Effector CD8-positive, alpha-beta T cell (primary cell): ENCODE data around the gene BNIPL.
A peak's percentile ranks its signal among the peaks of the same experiment; 100 is the strongest.

Source experiments
- DNase-seq: peaks from one replicate; lab custom pipeline; 2025; lab: John Stamatoyannopoulos, UW

BNIPL gene

DNA sequence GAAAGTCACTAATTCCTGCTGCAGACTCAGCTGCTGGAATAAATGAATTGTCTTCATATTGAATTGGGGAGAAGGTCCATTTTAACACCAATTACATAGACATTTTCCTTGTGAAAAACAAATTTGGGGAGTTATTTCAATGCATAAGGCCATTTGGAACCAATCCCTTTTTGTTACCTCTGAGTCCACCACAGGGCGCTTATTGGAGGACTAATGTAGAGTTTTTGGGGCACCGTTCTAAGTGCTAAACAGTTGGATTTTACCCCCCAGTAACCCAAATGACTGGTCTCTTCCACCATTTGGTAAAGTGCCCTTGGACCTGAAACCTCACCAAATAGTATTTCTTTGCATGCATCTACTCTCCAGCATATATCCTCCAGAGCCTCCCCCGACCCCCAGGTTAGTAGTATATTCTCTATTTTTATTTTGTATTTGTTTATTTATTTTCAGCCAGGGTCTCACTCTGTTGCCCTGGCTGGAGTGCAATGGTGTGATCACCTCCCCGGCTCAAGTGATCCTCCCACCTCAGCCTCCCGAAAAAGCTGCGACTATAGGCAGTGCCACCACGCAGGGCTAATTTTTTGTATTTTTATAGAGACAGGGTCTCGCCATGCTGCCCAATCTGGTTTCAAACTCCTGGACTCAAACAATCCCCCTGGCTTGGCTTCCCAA is 26.6 kb upstream of the BNIPL start:
- DNase-seq: no peak

DNA sequence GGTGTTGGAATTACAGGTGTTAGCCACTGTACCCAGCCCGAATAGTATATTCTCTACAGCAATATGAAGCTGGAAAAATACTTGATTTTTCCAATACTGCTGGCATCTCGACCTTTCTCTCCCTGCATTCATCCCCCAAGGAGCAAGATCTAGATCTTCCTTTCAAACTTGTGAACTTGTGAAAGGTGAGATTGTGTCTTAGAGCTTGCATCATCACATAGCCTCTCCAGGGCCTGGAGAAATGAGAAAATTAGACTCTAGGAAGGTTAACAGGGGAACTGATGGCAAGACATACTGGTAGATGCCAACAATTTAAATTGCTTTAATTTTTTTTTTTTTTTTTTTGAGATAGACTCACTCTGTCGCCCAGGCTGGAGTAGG is 26.1 kb upstream of the BNIPL start:
- no peak for DNase-seq

DNA sequence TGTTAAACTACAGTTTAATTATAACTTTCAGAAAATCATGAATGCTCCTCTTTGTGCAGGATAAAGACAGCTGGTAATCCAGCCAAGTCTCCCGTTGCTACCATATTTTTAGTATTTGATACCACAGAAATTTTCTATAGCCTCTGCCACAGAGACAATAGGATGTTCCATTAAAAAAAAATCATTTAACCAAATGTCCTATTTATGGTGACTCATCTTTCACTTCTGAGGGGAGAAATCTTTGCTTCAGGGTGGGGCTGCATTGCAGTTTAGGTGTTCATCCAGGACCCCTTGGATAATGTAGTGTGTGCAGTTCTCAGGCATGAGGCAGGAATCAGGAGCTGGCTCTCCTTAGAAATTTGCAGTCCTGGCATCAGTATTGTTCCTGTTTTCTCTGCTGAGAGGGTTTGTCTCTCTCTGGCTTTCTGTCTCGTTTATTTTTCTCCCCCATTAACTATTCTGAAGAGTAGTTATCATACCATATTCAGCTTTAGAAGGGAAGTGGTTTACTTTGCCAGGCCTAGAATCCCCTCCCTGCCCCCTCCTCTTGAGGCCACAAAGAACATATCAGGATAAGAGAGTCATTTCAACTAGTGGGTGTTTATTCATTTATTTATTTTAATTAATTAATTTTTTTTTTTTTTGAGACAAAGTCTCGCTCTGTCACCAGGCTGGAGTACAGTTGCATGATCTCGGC is 25.1 kb upstream of the BNIPL start:
- DNase-seq: no peak

DNA sequence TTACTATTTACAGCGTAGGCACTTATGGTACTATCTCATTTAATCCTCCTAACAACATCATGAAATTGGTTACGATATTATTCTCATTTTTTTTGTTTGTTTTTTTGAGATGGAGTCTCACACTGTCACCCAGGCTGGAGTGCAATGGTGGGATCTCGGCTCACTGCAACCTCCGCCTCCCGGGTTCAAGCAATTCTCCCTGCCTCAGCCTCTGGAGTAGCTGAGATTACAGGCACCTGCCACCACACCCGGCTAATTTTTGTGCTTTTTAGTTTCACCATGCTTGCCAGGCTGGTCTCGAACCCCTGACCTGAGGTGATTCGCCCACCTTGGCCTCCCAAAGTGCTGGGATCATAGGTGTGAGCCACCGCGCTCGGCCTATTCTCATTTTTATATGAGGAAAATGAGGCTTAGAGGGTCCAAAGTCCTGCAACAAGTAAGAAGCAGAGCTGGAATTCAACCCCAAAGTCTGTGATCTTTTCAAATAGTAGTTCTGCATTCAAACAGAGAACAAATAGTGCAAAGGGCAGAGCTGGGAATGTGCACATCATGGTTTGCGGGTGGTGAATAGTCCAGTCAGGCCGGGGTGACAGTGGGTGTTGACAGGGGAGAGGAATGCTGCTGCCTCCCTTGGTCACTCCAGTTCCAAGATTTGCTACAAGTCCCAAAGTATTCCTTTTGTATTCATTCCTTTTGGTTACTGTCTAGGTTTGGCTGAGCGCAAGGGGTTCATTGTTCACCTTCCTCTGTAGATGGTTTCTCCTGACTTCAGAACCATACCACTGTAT is 23.5 kb upstream of the BNIPL start:
- no peak for DNase-seq

DNA sequence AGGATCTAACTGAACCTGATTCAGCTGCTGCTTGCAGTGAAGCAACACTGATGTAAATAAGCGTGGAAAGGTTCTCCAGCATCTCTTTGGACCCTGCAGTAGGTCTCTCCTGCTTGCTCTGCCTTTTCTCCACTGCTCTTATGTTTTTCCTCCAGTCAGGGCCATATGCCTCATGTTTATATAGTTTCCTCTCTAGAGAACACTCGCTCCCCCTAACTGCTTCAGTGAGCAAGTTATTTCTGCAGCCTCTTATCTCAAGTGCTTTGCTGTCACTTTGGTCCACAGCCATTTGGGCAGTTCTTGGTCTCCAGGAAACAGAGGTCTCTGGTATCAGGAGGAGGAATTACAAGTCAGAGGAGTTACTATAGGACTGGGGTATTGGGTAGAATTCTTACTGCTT is 22.9 kb upstream of the BNIPL start:
- no peak for DNase-seq

DNA sequence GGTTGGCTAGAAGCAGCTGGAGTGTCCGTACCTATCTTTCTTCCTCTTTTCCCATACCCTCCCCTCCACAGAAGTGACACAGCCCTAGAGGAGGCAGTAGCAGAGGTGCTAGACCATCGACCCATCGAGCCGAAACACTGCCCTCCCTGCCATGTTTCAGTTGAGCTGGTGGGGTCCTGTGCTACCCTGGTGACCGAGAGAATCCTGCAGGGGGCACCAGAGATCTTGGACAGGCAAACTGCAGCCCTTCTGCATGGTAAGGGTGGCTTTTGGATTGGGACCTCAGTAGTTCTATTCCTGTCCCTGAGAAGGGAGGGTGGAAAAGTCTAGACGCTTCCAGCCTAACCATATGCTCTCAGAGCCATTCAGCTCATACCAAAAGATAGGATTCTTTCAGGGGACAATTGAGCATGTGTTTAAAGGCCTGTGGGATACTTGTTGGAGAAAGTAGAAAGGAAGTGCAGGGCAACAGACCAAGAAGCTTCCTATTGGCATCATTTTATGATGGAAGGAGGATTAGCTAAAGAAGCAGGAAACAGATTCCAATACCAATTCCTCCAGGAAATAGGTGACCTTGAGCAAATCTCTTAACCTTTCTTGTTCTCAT is 11.7 kb upstream of the BNIPL start:
- peak; percentile 75 for DNase-seq

DNA sequence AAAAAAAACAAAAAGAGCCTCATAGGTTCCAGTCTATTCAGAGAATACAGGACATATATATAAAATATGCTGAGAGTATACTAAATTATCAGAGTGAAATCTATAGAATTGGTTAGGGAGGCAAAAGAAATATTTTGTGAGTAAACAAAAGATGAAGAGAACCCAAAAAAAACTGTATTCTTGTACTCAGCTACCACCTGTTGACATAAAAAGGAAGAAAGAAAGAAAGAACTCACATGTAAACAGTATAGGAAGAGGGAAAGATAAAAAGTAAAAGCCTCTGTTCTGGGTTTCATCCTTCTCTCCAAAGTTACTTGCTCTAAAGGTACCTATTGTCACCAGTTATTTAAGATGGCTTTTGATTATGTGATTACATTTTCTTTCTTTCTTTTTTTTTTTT is 9.9 kb upstream of the BNIPL start:
- no peak for DNase-seq

DNA sequence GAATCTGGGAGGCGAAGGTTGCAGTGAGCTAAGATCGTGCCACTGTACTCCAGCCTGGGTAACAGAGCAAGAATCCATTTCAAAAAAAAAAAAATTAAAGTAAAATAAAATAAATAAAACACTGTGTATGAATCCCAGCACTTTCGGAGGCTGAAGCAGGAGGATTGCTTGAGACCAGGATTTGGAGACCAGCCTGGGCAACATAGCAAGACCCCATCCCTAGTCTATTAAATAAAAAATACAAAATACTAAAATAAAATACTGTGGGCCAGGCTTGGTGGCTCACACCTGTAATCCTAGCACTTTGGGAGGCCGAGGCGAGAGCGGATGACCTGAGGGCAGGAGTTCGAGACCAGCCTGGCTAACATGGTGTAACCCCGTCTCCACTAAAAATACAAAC is 4.2 kb upstream of the BNIPL start:
- DNase-seq: no peak

DNA sequence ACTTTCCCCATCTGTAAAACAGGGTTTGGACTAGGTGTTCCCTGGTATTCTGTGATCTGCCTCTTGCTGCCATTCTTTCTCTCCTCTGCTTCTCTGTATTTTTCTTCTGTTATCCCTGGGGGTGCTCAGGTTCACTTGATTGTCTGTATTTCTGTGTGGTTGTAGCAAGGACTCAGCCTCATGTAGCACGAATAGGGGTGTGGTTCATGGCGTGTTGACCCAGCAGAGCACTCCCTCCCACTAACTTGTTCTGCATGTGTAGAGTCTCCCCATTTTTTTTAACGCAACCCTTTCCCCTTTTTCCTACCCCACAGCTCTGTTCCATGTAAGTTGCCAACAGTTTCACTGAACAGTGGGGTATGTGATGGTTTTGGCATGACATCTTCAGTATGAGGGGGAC is 1.2 kb upstream of the BNIPL start:
- DNase-seq: no peak

DNA sequence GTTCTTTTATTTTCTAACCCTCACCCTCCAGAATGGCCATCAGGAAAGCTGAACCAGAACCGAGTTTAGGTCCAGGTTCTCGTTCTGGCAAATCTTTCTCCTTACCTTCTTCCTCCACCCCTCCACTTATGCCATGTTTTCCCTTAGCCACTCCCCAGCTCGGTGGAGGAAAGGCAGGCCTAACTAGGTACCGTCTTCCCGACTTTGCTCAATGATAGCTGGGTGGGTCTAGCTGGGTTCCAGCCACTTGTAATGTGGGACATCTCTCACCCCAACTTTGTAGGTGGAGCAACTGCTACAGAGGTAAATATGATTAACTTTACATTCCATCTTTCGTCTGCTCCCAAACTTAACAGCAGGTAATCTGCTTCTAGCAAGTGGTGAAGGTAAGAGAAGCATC is 646 bp downstream of the BNIPL start:
- DNase-seq: no peak

DNA sequence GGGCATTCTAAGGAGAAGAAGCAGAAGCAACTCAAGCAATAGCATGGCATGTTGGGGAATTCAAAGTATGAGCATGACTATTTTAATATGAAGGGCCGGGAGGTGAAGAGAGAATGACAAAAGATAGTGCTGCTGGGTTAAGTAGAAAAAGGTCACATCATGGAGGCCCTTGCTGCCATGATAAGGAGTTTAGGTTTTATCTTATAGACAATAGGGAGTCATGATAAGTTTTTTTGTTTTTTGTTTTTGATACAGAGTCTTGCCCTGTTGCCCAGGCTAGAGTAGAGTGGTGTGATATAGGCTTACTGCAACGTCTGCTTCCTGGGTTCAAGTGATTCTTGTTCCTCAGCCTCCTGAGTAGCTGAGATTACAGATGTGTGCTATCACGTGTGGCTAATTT is 3.1 kb downstream of the BNIPL start:
- DNase-seq: no peak

DNA sequence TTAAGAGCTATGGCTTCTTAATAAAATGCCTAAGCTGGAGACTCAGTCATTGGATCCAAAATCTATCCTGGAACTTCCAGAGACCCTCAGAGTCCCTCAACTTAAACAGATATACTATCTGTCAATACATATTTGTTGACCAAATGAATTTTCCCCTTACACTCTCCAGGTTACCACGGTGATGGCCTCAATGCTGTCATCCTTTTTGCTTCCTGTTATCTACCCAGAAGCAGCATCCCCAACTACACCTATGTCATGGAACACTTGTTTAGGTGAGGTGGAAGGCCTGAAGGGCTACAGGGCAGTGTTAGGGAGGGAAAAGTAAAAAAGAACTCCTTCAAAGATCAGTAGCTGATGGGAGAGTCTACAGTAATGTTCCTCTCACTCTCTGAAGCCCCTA is 6.8 kb downstream of the BNIPL start:
- no peak for DNase-seq

DNA sequence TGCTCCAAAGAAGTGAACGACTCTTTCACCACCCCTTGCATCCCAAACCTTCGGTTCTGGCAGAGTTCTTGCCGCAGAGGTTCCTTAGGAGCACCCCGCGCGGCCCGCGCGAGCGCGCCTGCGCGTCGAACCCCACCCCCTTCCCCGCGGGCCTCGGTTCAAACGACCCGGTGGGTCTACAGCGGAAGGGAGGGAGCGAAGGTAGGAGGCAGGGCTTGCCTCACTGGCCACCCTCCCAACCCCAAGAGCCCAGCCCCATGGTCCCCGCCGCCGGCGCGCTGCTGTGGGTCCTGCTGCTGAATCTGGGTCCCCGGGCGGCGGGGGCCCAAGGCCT is 11.2 kb downstream of the BNIPL start, which contains the start of gene C1orf56:
Gene C1orf56, plus strand, starts transcription at position 161 of the 334 bp plus-strand sequence. Its CDS starts 97 bp downstream, at position 258.
- DNase-seq: peak; percentile 57

DNA sequence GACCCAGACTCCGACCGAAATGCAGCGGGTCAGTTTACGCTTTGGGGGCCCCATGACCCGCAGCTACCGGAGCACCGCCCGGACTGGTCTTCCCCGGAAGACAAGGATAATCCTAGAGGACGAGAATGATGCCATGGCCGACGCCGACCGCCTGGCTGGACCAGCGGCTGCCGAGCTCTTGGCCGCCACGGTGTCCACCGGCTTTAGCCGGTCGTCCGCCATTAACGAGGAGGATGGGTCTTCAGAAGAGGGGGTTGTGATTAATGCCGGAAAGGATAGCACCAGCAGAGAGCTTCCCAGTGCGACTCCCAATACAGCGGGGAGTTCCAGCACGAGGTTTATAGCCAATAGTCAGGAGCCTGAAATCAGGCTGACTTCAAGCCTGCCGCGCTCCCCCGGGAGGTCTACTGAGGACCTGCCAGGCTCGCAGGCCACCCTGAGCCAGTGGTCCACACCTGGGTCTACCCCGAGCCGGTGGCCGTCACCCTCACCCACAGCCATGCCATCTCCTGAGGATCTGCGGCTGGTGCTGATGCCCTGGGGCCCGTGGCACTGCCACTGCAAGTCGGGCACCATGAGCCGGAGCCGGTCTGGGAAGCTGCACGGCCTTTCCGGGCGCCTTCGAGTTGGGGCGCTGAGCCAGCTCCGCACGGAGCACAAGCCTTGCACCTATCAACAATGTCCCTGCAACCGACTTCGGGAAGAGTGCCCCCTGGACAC is 11.7 kb downstream of the BNIPL start:
- peak; percentile 22 for DNase-seq

DNA sequence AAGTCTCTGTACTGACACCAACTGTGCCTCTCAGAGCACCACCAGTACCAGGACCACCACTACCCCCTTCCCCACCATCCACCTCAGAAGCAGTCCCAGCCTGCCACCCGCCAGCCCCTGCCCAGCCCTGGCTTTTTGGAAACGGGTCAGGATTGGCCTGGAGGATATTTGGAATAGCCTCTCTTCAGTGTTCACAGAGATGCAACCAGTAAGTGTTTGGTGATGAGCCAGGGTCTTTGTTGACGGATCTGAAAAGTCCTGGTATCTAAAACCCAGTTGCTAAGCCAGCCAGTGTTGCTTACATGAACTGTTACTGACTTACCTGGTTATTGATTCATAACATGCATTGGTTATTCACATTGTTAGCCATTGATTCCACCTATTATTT is 12.3 kb downstream of the BNIPL start:
- no peak for DNase-seq

DNA sequence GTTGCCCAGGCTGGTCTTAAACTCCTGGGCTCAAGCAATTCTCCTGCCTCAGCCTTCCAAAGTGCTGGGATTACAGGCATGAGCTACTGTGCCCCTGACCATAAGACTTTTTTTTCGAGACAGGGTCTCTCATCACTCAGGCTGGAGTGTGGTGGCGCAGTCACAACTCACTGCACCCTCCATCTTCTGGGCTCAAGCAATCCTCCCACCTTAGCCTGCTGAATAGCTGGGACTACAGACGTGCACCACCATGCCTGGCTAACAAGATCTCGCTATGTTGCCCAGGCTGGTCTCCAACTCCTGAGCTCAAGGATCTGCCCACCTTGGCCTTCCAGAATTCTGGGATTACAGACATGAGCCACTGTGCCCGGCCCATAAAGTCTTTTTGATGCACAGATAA is 13.1 kb downstream of the BNIPL start:
- no peak for DNase-seq

DNA sequence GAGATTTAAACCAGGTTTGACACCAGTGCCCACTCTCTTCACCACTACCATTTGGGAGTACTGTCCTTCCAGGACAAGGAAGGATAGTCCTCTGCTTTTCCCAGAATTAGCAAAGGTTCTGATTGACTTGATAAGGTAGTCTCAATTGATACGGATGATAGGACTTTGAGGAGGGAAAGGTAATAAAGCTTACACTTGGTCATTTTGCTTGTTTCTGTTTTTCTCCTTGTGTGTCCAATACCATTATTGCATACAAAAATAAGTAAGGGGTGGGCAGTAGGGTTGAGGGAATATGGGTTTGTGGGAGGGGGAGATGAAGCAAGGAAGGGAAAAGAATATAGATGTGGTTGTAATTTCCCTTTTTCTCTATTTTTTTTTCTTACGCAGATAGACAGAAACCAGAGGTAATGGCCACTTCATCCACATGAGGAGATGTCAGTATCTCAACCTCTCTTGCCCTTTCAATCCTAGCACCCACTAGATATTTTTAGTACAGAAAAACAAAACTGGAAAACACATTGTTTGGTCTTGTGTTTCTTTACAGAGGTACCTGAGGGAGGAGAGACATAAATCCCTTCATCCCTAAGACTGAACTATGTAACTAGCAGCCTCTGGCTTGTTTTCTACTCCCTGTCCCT is 13.8 kb downstream of the BNIPL start:
- DNase-seq: no peak

DNA sequence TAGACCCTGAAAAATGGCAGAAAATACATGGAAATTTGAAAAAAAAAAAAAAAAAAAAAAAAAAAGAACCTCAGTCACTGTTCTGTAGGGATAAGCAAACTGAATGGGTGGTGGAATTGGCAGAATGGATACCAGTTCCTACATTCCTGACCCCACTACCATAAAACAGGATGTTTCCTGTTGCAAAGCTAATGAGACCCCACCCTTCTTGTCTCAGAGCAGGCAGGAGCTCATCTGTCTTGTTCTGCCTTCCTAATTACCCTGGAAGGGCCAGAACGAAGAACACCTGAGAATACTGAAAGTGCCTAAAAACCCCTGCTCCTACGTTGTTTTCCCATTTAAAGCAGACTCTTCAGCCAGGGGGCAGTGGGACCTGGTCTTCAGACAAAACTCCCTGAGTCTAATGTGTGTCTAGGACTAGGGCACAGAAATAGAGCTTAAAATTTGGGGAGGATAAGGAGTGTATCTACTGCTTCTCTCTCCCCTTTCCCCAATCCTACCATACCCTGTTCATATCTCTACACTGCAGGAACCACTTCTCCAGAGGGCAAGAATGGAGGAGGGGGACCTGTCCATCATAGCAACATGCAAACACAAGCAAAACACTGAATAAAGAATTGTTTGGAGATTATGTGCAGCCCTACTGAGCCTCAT is 15.1 kb downstream of the BNIPL start:
- no peak for DNase-seq

DNA sequence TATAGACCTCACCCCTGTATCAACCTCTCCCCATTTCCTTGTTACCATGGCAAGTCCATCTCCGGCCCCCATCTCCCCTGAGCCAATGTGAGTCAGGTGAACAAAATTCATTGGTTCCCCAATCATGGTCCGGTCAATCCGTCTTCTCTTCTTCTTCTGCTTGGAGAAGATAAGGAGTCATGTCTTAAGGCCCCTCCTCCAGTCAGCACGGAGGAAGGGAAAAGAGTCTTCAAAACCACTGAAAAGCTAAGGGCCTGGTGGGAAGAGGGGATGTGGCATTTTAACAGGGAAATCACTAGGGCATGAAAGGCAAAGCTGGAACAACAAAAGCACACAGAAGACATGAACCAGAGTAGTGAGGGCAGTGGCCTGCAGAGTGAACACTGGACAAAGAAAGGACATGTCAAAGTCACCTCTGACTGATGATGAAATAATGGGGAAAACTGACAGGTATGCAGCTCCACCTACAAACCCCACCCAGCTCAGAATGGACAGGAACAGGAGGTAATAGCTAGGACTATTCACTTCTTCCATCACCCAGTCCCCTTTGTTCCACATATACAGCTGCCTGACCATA is 18.7 kb downstream of the BNIPL start:
- DNase-seq: no peak

DNA sequence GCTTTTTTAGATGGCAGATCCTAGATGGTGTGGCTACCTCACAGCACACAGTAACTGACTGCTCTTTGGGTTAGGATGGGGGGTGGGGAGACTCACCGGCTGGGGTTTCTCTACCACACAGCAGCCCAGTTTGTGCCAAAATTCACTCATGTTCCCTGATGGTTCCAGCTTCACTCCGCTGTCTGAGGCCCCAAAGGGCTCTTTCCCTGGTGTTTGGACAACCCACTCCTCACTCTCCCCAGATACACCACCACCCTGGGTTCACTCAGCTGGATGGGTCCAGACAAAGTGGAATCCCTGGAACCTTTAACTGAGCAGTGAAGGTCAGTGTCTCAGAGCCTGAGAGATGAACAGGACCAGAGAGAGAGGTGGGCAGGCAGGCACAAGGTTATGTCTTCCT is 19.2 kb downstream of the BNIPL start:
- no peak for DNase-seq

DNA sequence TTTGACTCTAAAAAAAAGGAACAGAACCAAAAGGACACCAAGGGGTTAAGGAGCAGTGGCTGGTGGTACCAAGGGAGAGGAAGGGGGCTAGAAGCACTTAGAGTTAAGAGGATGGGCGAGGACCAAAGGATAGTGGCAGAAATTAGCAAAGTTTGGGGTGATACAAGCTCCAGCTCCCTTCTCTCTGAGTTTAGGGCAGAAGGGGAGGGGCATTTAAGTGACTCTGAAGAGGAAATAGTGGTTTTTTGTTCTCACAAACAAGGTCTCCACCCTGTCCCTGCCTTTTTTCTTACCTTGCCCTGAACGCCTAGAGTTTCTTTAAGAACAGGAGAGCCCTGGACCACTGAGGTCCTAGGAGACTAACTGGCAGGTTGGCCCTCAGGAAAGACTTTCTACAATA is 19.8 kb downstream of the BNIPL start:
- DNase-seq: no peak
